ENCODE data around the gene CDKN2AIPNL. TPM values are rescaled to one million over a fixed set of nuclear protein-coding genes. Genes with fewer than 3 reads are reported as not detected.
"Not testable (repeated sequence)": the region's sequence is repeated elsewhere in the genome, so short reads cannot be mapped to it uniquely, and the experiment has no call there.

CDKN2AIPNL gene
- total RNA-seq, 1 experiment from 2014 or later: 60.5 TPM

DNA sequence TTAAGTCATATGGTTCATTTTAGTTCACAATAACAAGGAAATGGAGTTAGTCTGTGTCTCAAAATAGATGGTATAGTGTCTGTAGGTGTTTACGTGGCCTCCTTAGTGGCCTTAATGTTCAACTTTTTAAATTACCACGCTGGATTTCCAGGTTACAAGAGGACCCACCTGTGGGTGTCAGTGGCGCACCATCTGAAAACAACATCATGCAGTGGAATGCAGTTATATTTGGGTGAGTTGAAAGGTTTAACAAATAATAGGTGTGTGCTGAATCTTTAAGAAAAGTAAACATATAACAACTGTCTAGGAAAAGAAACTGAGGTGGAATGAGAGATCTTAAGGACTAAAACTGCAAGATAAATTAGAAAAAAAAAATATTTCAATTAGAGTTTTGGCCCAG is 37.4 kb downstream of the CDKN2AIPNL start:
- BruUV-seq (replicated peaks): no TSS peak
- Histone ChIP-seq H3K27ac (ENCODE audit: low read depth, low read length, poor library complexity, severe bottlenecking) (no peak overlapping the region), H3K27me3 (replicated peaks; ENCODE audit: insufficient read depth, low read depth, low read length, poor library complexity) (no peaks in the 10 kb centered on the region), H3K4me1 (ENCODE audit: insufficient read depth, low read length, poor library complexity, severe bottlenecking) (no peaks in the 10 kb centered on the region), H3K36me3 (ENCODE audit: insufficient read depth, low read length, poor library complexity, severe bottlenecking) (peaks cover 17% of the 10 kb centered on the region), H3K4me3 (ENCODE audit: low read depth, low read length, poor library complexity, severe bottlenecking) (no peak overlapping the region), H3K9me3 (ENCODE audit: low read depth, low read length, poor library complexity, severe bottlenecking) (no peaks in the 10 kb centered on the region)
- intact Hi-C loops (cut with micrococcal nuclease; ENCODE audit: unreplicated experiment): no loop called here
- DNase-seq (ENCODE audit: low spot score): no peak
- ChIA-PET POLR2A (ENCODE audit: low non-redundant PET) (no interaction called here), CTCF (no interaction called here)
- TF ChIP-seq, protein P1, sequence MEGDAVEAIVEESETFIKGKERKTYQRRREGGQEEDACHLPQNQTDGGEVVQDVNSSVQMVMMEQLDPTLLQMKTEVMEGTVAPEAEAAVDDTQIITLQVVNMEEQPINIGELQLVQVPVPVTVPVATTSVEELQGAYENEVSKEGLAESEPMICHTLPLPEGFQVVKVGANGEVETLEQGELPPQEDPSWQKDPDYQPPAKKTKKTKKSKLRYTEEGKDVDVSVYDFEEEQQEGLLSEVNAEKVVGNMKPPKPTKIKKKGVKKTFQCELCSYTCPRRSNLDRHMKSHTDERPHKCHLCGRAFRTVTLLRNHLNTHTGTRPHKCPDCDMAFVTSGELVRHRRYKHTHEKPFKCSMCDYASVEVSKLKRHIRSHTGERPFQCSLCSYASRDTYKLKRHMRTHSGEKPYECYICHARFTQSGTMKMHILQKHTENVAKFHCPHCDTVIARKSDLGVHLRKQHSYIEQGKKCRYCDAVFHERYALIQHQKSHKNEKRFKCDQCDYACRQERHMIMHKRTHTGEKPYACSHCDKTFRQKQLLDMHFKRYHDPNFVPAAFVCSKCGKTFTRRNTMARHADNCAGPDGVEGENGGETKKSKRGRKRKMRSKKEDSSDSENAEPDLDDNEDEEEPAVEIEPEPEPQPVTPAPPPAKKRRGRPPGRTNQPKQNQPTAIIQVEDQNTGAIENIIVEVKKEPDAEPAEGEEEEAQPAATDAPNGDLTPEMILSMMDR (conservative IDR thresholded peaks at IDR 0.05; ENCODE audit: low read depth, low read length): no peak

DNA sequence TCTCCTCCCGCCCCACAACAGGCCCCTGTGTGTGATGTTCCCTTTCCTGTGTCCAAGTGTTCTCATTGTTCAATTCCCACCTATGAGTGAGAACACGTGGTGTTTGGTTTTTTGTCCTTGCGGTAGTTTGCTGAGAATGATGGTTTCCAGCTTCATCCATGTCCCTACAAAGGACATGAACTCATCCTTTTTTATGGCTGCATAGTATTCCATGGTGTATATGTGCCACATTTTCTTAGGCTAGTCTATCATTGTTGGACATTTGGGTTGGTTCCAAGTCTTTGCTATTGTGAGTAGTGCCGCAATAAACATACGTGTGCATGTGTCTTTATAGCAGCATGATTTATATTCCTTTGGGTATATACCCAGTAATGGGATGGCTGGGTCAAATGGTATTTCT is 38.0 kb downstream of the CDKN2AIPNL start:
- H3K27me3 ChIP-seq (replicated peaks; ENCODE audit: insufficient read depth, low read depth, low read length, poor library complexity); H3K4me1 ChIP-seq (ENCODE audit: insufficient read depth, low read length, poor library complexity, severe bottlenecking); H3K4me3 ChIP-seq (ENCODE audit: low read depth, low read length, poor library complexity, severe bottlenecking); intact Hi-C loops (cut with micrococcal nuclease; ENCODE audit: unreplicated experiment); CTCF ChIA-PET; DNase-seq (ENCODE audit: low spot score); H3K27ac ChIP-seq (ENCODE audit: low read depth, low read length, poor library complexity, severe bottlenecking); BruUV-seq (replicated peaks); POLR2A ChIA-PET (ENCODE audit: low non-redundant PET); H3K9me3 ChIP-seq (ENCODE audit: low read depth, low read length, poor library complexity, severe bottlenecking): not testable (repeated sequence)
- peaks cover 17% of the 10 kb centered on the region for H3K36me3 ChIP-seq (ENCODE audit: insufficient read depth, low read length, poor library complexity, severe bottlenecking)

DNA sequence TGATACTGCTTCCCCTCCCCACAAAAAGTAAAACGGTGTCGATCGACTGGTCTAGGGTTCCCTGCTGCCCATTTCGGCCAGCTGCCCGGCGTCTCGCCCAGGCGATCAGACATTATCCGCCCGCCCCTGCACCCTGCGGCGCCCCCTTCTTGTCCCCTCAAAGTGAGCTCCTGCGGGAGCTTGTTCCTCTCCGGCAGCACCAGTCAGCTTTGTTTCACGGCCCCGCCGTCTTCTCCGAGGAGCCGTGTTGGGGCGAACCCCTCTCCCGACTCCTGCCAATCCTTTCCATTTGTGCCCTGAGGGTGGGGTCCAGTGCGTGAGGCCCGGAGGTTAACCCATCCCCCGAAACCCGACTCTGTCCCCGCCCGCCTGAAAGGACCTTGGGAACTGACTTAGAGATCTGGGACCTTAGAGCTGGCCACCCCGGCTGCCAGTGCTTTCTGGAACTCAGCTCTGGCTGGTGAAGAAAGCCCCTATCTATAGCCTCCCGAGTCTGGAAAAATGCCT is 39.8 kb downstream of the CDKN2AIPNL start:
- ChIA-PET POLR2A (ENCODE audit: low non-redundant PET) (interaction anchor here (0.5 kb wide), 1 partner anchor 391 kb away, joined by 3 read pairs; no protein-coding TSS in a partner anchor), CTCF (interaction anchor here (1.7 kb wide), 1 partner anchor 215 kb away, joined by 4 read pairs; no protein-coding TSS in a partner anchor)
- peak; percentile 44 for DNase-seq (ENCODE audit: low spot score)
- no peaks in the 10 kb centered on the region for H3K27me3 ChIP-seq (replicated peaks; ENCODE audit: insufficient read depth, low read depth, low read length, poor library complexity)
- intact Hi-C loops (cut with micrococcal nuclease; ENCODE audit: unreplicated experiment): no loop called here
- no peaks in the 10 kb centered on the region for H3K9me3 ChIP-seq (ENCODE audit: low read depth, low read length, poor library complexity, severe bottlenecking)
- TF ChIP-seq EZH2 (IDR thresholded peaks at IDR 0.05; ENCODE audit: borderline replicate concordance, low read depth, low read length, poor library complexity, severe bottlenecking): no peak
- no TSS peak for BruUV-seq (replicated peaks)
- peak overlapping the region; percentile 66 for H3K4me3 ChIP-seq (ENCODE audit: low read depth, low read length, poor library complexity, severe bottlenecking)
- peak overlapping the region; percentile 100 for H3K27ac ChIP-seq (ENCODE audit: low read depth, low read length, poor library complexity, severe bottlenecking)
- peaks cover 6% of the 10 kb centered on the region for H3K4me1 ChIP-seq (ENCODE audit: insufficient read depth, low read length, poor library complexity, severe bottlenecking)
- peaks cover 15% of the 10 kb centered on the region for H3K36me3 ChIP-seq (ENCODE audit: insufficient read depth, low read length, poor library complexity, severe bottlenecking)

DNA sequence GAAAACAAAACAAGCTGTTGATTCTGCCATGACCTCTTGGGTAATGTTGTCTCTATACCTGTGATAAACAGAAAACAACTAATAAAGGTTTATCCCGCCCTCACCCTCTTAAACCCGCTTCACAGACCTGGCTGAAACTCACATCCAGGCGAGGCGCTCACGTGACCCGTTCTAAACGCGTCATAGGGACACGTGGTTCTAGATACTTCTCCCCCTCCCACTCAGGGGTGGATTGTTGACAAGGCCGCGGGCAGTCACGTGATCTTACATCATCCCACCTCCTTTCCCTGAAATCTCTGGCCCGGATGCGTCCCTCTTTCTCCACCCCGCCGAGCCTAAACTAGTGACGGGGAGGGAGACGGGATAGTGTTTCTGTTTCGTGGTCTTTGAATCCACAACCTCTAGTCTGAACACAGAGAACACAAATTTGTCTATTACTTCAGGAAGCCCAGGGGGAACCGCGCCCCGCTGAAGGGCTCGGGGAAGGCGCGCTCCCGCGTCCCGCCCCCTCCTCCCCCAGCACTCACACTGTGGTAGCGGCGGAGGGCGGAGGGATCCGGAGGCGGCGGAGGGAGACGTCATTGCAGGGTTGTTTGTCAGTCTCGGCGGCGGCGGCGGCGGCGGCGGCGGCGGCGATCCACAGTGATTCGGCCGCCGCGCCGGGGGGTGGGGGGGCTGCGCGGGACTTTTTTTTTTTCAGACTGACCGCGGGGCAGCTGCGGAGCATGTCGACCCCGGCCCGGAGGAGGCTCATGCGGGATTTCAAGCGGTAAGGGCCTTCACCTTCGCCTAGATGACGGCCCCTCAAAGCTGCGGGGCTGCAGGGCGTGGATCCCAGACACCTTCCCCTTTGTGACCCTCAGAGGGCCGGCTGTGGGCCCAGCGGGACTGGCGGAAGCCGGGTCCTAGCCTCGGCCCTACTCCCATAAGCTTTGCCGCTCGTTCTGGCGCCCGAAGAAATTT is 40.5 kb downstream of the CDKN2AIPNL start, which contains the start of gene UBE2B:
Gene UBE2B, plus strand, starts transcription at position 699 of the 963 bp plus-strand sequence. Its CDS starts 27 bp downstream, at position 726.
- DNase-seq (ENCODE audit: low spot score): peak; percentile 100
- Histone ChIP-seq H3K9me3 (ENCODE audit: low read depth, low read length, poor library complexity, severe bottlenecking) (no peaks in the 10 kb centered on the region), H3K27ac (ENCODE audit: low read depth, low read length, poor library complexity, severe bottlenecking) (peak within 1 kb of the TSS; percentile 100), H3K4me1 (ENCODE audit: insufficient read depth, low read length, poor library complexity, severe bottlenecking) (peaks cover 9% of the 10 kb centered on the region), H3K4me3 (ENCODE audit: low read depth, low read length, poor library complexity, severe bottlenecking) (peak within 1 kb of the TSS; percentile 66), H3K27me3 (replicated peaks; ENCODE audit: insufficient read depth, low read depth, low read length, poor library complexity) (no peaks in the 10 kb centered on the region), H3K36me3 (ENCODE audit: insufficient read depth, low read length, poor library complexity, severe bottlenecking) (peaks cover 10% of the 10 kb centered on the region)
- ChIA-PET CTCF (interaction anchor here (1.7 kb wide), 1 partner anchor 216 kb away, joined by 4 read pairs; no protein-coding TSS in a partner anchor), POLR2A (ENCODE audit: low non-redundant PET) (no interaction called here)
- intact Hi-C loops (cut with micrococcal nuclease; ENCODE audit: unreplicated experiment): no loop called here
- no peak for TF ChIP-seq EZH2 (IDR thresholded peaks at IDR 0.05; ENCODE audit: borderline replicate concordance, low read depth, low read length, poor library complexity, severe bottlenecking)
- TF ChIP-seq, protein P1 (conservative IDR thresholded peaks at IDR 0.05; ENCODE audit: low read depth, low read length): no peak
- no TSS peak for BruUV-seq (replicated peaks)

Measured in A673 (cell line).